ENCODE measurements around the gene EXOSC10.
A peak's percentile ranks its signal among the peaks of the same experiment; 100 is the strongest.

Gene EXOSC10

GRCh38 chr1:11061652-11062365 is 37.9 kb downstream of the EXOSC10 start:
- peak overlapping the region; percentile 56 to 96 (median 61) for H3K4me3 Mint-ChIP-seq

GRCh38 chr1:11059968-11060830 is 39.5 kb downstream of the EXOSC10 start, which contains the start of gene SRM:
Gene SRM (minus strand): TSS chr1:11060018. CDS start chr1:11059943, 75 bp downstream.
- Mint-ChIP-seq H3K36me3 (ENCODE audit: low read depth) (peaks cover 23% of the 10 kb centered on the region), H3K9me3 (no peaks in the 10 kb centered on the region), H3K4me1 (peaks cover 9% of the 10 kb centered on the region), H3K27ac (peak within 1 kb of the TSS; percentile 83 to 92 (median 89)), H3K4me3 (peak within 1 kb of the TSS; percentile 98), H3K27me3 (ENCODE audit: low read depth) (no peaks in the 10 kb centered on the region)
- TF ChIP-seq CTCF (IDR thresholded peaks at IDR 0.05; ENCODE audit: unreplicated experiment in 3 of 3), result peak; percentile 55 to 61 (median 58)

More at GRCh38 chr1:11061652-11062365, 37.9 kb downstream of the EXOSC10 start:
- peaks cover 9% of the 10 kb centered on the region for H3K4me1 Mint-ChIP-seq
- no peaks in the 10 kb centered on the region for H3K9me3 Mint-ChIP-seq
- H3K27ac Mint-ChIP-seq, result peak overlapping the region in 1 of 3 experiments; percentile 43
- peaks cover 37% of the 10 kb centered on the region for H3K36me3 Mint-ChIP-seq (ENCODE audit: low read depth)
- TF ChIP-seq CTCF (IDR thresholded peaks at IDR 0.05; ENCODE audit: unreplicated experiment in 3 of 3), result no peak
- H3K27me3 Mint-ChIP-seq (ENCODE audit: low read depth), result no peaks in the 10 kb centered on the region

- peaks cover 18% of the 10 kb centered on the region for H3K36me3 Mint-ChIP-seq (ENCODE audit: low read depth)
- no peaks in the 10 kb centered on the region for H3K9me3 Mint-ChIP-seq
- peak overlapping the region; percentile 64 to 70 (median 69) for H3K27ac Mint-ChIP-seq
- H3K4me3 Mint-ChIP-seq, result peak overlapping the region; percentile 95 to 98 (median 98)
- TF ChIP-seq CTCF (IDR thresholded peaks at IDR 0.05; ENCODE audit: unreplicated experiment in 3 of 3), result no peak
- peaks cover 9% of the 10 kb centered on the region for H3K4me1 Mint-ChIP-seq
- H3K27me3 Mint-ChIP-seq (ENCODE audit: low read depth), result no peaks in the 10 kb centered on the region
Observed at GRCh38 chr1:11059155-11059967, 40.3 kb downstream of the EXOSC10 start.

GRCh38 chr1:11058595-11059154 is 41.0 kb downstream of the EXOSC10 start:
- no peak for TF ChIP-seq CTCF (IDR thresholded peaks at IDR 0.05; ENCODE audit: unreplicated experiment in 3 of 3)
- Mint-ChIP-seq H3K9me3 (no peaks in the 10 kb centered on the region), H3K4me3 (peak overlapping the region; percentile 95 to 98 (median 98)), H3K27me3 (ENCODE audit: low read depth) (no peaks in the 10 kb centered on the region), H3K27ac (peak overlapping the region in 2 of 3 experiments; percentile 64 to 70), H3K36me3 (ENCODE audit: low read depth) (peaks cover 14% of the 10 kb centered on the region), H3K4me1 (peaks cover 9% of the 10 kb centered on the region)

- Mint-ChIP-seq H3K36me3 (ENCODE audit: low read depth) (peaks cover 10% of the 10 kb centered on the region), H3K27ac (no peak overlapping the region), H3K4me1 (peaks cover 9% of the 10 kb centered on the region), H3K27me3 (ENCODE audit: low read depth) (no peaks in the 10 kb centered on the region), H3K9me3 (no peaks in the 10 kb centered on the region), H3K4me3 (peak overlapping the region; percentile 73 to 98 (median 95))
- TF ChIP-seq CTCF (IDR thresholded peaks at IDR 0.05; ENCODE audit: unreplicated experiment in 3 of 3), result no peak
Observed at GRCh38 chr1:11058026-11058425, 41.6 kb downstream of the EXOSC10 start.

Measured in nephron (organoid).